WTC11 (cell line): ENCODE measurements around the gene NYAP1. TPM values are rescaled to one million over a fixed set of nuclear protein-coding genes. Genes with fewer than 3 reads are reported as not detected.

Source experiments
- ATAC-seq: fragments of 200-7000 bp; cut with Tn5 transposase; 2 replicates; pipeline ENCODE4 v1.10.0; 2021; ENCODE audit warnings: mild to moderate bottlenecking, moderate library complexity
- CTCF ChIA-PET: fragments of 300-600 bp; sonication (Branson Sonifier 250); formaldehyde crosslinking; loops from one replicate; lab custom pipeline; 2021; ENCODE audit warnings: antibody characterized with exemption; lab: Charles Lee
- POLR2A ChIA-PET: fragments of 350-600 bp; sonication (Branson Sonifier 250); formaldehyde crosslinking; loops from one replicate; lab custom pipeline; 2021; ENCODE audit warnings: antibody characterized with exemption; lab: Charles Lee
- DNase-seq: peaks from one replicate; pipeline ENCODE4 v3.0.0; 2021; ENCODE audit warnings: low spot score
- H3K27ac Mint-ChIP-seq: 2 replicates; pipeline ENCODE4 v1.8.0; 2021; ENCODE audit warnings: mixed read lengths
- H3K27me3 Mint-ChIP-seq: 2 replicates; pipeline ENCODE4 v1.8.0; 2021; ENCODE audit warnings: low read depth, mild to moderate bottlenecking, moderate library complexity, mixed read lengths
- H3K36me3 Mint-ChIP-seq: 2 replicates; pipeline ENCODE4 v1.8.0; 2021; ENCODE audit warnings: mixed read lengths
- H3K4me1 Mint-ChIP-seq: 2 replicates; pipeline ENCODE4 v1.8.0; 2022; ENCODE audit warnings: mixed read lengths
- H3K4me3 Mint-ChIP-seq: 2 replicates; pipeline ENCODE4 v1.8.0; 2021; ENCODE audit warnings: mild to moderate bottlenecking, moderate library complexity, mixed read lengths
- H3K9me3 Mint-ChIP-seq: 2 replicates; pipeline ENCODE4 v1.8.0; 2021; ENCODE audit warnings: mixed read lengths
- ELF4 ChIP-seq: sonication (generic); formaldehyde crosslinking; IDR thresholded peaks from 2 replicates; pipeline ENCODE4 v1.8.1; 2022; ENCODE audit warnings: low read depth, mild to moderate bottlenecking, moderate library complexity, missing genetic modification reagents
- NFE2L1 ChIP-seq: sonication (generic); formaldehyde crosslinking; IDR thresholded peaks from 2 replicates; pipeline ENCODE4 v1.8.1; 2023; ENCODE audit warnings: missing genetic modification reagents
- TP53 ChIP-seq: sonication (generic); formaldehyde crosslinking; IDR thresholded peaks from 2 replicates; pipeline ENCODE4 v1.8.1; 2023; ENCODE audit warnings: mild to moderate bottlenecking, missing genetic modification reagents
- total RNA-seq: library from RNA; stranded (reverse); gene quantifications from 3 replicates; pipeline ENCODE4 v1.2.3, GENCODE V29; 2021
- TF ChIP-seq, protein P1 (sequence below): sonication (generic); formaldehyde crosslinking; IDR thresholded peaks from 2 replicates; pipeline ENCODE4 v1.8.1; 2022; ENCODE audit warnings: low read depth, missing genetic modification reagents, borderline replicate concordance
- TF ChIP-seq, protein P2 (sequence below): sonication (generic); formaldehyde crosslinking; conservative IDR thresholded peaks from 2 replicates; pipeline ENCODE4 v1.8.1; 2023; ENCODE audit warnings: mild to moderate bottlenecking, low read depth, missing genetic modification reagents, moderate library complexity
- TF ChIP-seq, protein P3 (sequence below): fragments of 250-450 bp; sonication (Bioruptor Pico); IDR thresholded peaks from 2 replicates; pipeline ENCODE4 v1.9.0; 2021; ENCODE audit warnings: mild to moderate bottlenecking, borderline replicate concordance
- TF ChIP-seq, protein P4 (sequence below): sonication (generic); formaldehyde crosslinking; IDR thresholded peaks from 2 replicates; pipeline ENCODE4 v1.8.1; 2023; ENCODE audit warnings: mild to moderate bottlenecking, missing genetic modification reagents
- TF ChIP-seq, protein P5 (sequence below): sonication (generic); formaldehyde crosslinking; IDR thresholded peaks from 2 replicates; pipeline ENCODE4 v1.8.1; 2022; ENCODE audit warnings: missing genetic modification reagents, borderline replicate concordance
- TF ChIP-seq, protein P6 (sequence below): sonication (generic); formaldehyde crosslinking; IDR thresholded peaks from 2 replicates; pipeline ENCODE4 v1.8.0; 2022; ENCODE audit warnings: mild to moderate bottlenecking, missing genetic modification reagents
- TF ChIP-seq, protein P7 (sequence below): sonication (generic); formaldehyde crosslinking; IDR thresholded peaks from 2 replicates; pipeline ENCODE4 v1.8.0; 2022; ENCODE audit warnings: mild to moderate bottlenecking, missing genetic modification reagents
- TF ChIP-seq, protein P8 (sequence below): sonication (generic); formaldehyde crosslinking; IDR thresholded peaks from 2 replicates; pipeline ENCODE4 v1.8.1; 2022; ENCODE audit warnings: mild to moderate bottlenecking, moderate library complexity, missing genetic modification reagents
- TF ChIP-seq, protein P9 (sequence below): sonication (generic); formaldehyde crosslinking; IDR thresholded peaks from 2 replicates; pipeline ENCODE4 v1.8.0; 2023; ENCODE audit warnings: missing genetic modification reagents, mild to moderate bottlenecking, borderline replicate concordance

Gene NYAP1
- total RNA-seq, 1 experiment from 2014 or later, result 6.7 TPM

DNA sequence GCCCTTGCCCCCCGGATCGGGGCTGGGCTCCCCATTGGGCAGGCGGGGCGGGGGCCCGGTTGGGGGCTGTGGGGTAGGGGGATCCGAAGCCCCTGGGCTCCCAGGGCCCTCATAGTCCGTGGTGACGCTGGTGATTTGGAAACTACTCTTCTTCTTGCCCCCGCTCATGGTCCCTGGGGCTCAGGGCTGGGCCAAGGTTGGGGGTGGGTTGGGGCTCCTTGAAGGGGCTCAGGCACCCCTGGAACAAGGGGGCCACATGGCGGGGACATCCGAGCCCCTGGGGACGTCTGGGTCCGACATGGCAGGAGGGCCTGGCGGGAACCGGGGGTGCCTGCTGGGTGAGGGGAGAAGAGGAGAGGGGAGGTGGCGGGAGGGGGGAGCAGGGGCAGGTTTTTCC is 5.9 kb upstream of the NYAP1 start:
- H3K27me3 Mint-ChIP-seq, result no peaks in the 10 kb centered on the region
- H3K4me3 Mint-ChIP-seq, result peak overlapping the region; percentile 78
- ChIA-PET CTCF (interaction anchor here (0.7 to 7.3 kb wide), 16 partner anchors 8 to 214 kb away, joined by 3 to 82 read pairs (median 8); partner anchors contain the start of genes FBXO24 and LRCH4), POLR2A (interaction anchor here (0.6 to 1.9 kb wide), 3 partner anchors 49 to 1829 kb away, joined by 3 to 7 read pairs (median 3); partner anchors contain the start of genes AGFG2 and ZCWPW1)
- DNase-seq, result no peak
- peaks cover 22% of the 10 kb centered on the region for H3K4me1 Mint-ChIP-seq
- no peak overlapping the region for H3K27ac Mint-ChIP-seq
- no peaks in the 10 kb centered on the region for H3K36me3 Mint-ChIP-seq
- ATAC-seq, result no peak
- TF ChIP-seq, protein P1, sequence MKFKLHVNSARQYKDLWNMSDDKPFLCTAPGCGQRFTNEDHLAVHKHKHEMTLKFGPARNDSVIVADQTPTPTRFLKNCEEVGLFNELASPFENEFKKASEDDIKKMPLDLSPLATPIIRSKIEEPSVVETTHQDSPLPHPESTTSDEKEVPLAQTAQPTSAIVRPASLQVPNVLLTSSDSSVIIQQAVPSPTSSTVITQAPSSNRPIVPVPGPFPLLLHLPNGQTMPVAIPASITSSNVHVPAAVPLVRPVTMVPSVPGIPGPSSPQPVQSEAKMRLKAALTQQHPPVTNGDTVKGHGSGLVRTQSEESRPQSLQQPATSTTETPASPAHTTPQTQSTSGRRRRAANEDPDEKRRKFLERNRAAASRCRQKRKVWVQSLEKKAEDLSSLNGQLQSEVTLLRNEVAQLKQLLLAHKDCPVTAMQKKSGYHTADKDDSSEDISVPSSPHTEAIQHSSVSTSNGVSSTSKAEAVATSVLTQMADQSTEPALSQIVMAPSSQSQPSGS (CRISPR knock-in tag), result no peak
- no peaks in the 10 kb centered on the region for H3K9me3 Mint-ChIP-seq

DNA sequence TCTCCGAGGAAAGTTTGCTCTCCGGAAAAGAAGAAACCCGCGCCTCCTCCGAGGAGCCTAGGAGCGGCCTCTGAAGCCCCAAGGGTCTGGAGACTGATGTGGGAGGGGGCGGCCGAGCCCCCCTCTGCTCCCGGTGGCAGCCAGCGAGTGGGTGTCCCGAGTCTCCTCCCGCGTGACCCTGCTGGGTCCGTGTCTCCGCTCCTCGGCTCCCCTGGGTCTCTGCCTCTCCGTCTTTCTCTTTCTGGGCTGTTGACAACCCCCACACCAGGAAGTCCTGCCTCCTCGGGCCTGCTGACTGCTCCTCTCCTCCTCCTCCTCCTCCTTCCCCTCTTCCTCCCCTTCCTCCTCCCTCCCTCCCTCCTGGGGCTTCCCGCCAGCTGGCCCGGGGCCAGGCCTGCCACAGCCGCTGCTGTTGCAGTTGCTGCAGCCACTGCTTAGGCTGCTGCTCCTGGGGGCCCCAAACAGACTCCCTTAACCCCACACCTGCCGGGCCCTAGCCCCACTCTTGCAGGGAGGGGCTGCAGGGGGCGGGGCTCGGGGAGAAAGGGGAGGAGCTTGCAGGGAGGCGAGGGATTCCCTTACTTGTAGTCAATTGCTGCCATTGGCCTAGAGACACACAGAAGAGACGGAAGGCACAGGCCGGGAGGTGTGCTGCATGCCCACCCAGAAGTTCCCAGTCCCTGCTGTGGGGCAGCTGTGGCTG is 4.6 kb upstream of the NYAP1 start, which contains the start of gene TSC22D4:
TSS of gene TSC22D4 (minus strand) at position 257 of the 703 bp plus-strand sequence. CDS start 1,176 bp downstream, outside the sequence.
- ATAC-seq (peak; percentile 70), DNase-seq (peak; percentile 96)
- peak within 1 kb of the TSS; percentile 92 for H3K27ac Mint-ChIP-seq
- H3K4me3 Mint-ChIP-seq, result peak within 1 kb of the TSS; percentile 78
- ChIA-PET CTCF (interaction anchor here (0.6 to 7.3 kb wide), 24 partner anchors 9 to 307 kb away, joined by 3 to 82 read pairs (median 6); partner anchors contain the start of genes AGFG2, FBXO24, LRCH4 and POP7), POLR2A (interaction anchor here (0.5 to 1.9 kb wide), 8 partner anchors 10 to 348 kb away, joined by 3 to 7 read pairs (median 3); partner anchors contain the start of genes AGFG2, EPHB4 and ZCWPW1)
- H3K27me3 Mint-ChIP-seq, result no peaks in the 10 kb centered on the region
- H3K4me1 Mint-ChIP-seq, result peaks cover 20% of the 10 kb centered on the region
- no peaks in the 10 kb centered on the region for H3K9me3 Mint-ChIP-seq
- H3K36me3 Mint-ChIP-seq, result no peaks in the 10 kb centered on the region
- TF ChIP-seq, protein P2, sequence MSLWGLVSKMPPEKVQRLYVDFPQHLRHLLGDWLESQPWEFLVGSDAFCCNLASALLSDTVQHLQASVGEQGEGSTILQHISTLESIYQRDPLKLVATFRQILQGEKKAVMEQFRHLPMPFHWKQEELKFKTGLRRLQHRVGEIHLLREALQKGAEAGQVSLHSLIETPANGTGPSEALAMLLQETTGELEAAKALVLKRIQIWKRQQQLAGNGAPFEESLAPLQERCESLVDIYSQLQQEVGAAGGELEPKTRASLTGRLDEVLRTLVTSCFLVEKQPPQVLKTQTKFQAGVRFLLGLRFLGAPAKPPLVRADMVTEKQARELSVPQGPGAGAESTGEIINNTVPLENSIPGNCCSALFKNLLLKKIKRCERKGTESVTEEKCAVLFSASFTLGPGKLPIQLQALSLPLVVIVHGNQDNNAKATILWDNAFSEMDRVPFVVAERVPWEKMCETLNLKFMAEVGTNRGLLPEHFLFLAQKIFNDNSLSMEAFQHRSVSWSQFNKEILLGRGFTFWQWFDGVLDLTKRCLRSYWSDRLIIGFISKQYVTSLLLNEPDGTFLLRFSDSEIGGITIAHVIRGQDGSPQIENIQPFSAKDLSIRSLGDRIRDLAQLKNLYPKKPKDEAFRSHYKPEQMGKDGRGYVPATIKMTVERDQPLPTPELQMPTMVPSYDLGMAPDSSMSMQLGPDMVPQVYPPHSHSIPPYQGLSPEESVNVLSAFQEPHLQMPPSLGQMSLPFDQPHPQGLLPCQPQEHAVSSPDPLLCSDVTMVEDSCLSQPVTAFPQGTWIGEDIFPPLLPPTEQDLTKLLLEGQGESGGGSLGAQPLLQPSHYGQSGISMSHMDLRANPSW (CRISPR knock-in tag), result no peak
- TF ChIP-seq, protein P3, sequence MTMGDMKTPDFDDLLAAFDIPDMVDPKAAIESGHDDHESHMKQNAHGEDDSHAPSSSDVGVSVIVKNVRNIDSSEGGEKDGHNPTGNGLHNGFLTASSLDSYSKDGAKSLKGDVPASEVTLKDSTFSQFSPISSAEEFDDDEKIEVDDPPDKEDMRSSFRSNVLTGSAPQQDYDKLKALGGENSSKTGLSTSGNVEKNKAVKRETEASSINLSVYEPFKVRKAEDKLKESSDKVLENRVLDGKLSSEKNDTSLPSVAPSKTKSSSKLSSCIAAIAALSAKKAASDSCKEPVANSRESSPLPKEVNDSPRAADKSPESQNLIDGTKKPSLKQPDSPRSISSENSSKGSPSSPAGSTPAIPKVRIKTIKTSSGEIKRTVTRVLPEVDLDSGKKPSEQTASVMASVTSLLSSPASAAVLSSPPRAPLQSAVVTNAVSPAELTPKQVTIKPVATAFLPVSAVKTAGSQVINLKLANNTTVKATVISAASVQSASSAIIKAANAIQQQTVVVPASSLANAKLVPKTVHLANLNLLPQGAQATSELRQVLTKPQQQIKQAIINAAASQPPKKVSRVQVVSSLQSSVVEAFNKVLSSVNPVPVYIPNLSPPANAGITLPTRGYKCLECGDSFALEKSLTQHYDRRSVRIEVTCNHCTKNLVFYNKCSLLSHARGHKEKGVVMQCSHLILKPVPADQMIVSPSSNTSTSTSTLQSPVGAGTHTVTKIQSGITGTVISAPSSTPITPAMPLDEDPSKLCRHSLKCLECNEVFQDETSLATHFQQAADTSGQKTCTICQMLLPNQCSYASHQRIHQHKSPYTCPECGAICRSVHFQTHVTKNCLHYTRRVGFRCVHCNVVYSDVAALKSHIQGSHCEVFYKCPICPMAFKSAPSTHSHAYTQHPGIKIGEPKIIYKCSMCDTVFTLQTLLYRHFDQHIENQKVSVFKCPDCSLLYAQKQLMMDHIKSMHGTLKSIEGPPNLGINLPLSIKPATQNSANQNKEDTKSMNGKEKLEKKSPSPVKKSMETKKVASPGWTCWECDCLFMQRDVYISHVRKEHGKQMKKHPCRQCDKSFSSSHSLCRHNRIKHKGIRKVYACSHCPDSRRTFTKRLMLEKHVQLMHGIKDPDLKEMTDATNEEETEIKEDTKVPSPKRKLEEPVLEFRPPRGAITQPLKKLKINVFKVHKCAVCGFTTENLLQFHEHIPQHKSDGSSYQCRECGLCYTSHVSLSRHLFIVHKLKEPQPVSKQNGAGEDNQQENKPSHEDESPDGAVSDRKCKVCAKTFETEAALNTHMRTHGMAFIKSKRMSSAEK (CRISPR knock-in tag), result no peak
- TF ChIP-seq TP53 (CRISPR knock-in tag), result no peak
- TF ChIP-seq, protein P4, sequence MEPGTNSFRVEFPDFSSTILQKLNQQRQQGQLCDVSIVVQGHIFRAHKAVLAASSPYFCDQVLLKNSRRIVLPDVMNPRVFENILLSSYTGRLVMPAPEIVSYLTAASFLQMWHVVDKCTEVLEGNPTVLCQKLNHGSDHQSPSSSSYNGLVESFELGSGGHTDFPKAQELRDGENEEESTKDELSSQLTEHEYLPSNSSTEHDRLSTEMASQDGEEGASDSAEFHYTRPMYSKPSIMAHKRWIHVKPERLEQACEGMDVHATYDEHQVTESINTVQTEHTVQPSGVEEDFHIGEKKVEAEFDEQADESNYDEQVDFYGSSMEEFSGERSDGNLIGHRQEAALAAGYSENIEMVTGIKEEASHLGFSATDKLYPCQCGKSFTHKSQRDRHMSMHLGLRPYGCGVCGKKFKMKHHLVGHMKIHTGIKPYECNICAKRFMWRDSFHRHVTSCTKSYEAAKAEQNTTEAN (CRISPR knock-in tag), result 0 out of 2 replicates have a peak, but pooled peaks have one; percentile 35
- TF ChIP-seq, protein P5, sequence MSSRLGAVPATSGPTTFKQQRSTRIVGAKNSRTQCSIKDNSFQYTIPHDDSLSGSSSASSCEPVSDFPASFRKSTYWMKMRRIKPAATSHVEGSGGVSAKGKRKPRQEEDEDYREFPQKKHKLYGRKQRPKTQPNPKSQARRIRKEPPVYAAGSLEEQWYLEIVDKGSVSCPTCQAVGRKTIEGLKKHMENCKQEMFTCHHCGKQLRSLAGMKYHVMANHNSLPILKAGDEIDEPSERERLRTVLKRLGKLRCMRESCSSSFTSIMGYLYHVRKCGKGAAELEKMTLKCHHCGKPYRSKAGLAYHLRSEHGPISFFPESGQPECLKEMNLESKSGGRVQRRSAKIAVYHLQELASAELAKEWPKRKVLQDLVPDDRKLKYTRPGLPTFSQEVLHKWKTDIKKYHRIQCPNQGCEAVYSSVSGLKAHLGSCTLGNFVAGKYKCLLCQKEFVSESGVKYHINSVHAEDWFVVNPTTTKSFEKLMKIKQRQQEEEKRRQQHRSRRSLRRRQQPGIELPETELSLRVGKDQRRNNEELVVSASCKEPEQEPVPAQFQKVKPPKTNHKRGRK (CRISPR knock-in tag), result no peak
- TF ChIP-seq, protein P6, sequence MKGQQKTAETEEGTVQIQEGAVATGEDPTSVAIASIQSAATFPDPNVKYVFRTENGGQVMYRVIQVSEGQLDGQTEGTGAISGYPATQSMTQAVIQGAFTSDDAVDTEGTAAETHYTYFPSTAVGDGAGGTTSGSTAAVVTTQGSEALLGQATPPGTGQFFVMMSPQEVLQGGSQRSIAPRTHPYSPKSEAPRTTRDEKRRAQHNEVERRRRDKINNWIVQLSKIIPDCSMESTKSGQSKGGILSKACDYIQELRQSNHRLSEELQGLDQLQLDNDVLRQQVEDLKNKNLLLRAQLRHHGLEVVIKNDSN, result peak; percentile 42; the same call in 1 of the 2 replicates
- TF ChIP-seq, protein P7, sequence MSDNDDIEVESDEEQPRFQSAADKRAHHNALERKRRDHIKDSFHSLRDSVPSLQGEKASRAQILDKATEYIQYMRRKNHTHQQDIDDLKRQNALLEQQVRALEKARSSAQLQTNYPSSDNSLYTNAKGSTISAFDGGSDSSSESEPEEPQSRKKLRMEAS (CRISPR knock-in tag), result peak; percentile 59; the same call in 1 of the 2 replicates
- TF ChIP-seq, protein P8, sequence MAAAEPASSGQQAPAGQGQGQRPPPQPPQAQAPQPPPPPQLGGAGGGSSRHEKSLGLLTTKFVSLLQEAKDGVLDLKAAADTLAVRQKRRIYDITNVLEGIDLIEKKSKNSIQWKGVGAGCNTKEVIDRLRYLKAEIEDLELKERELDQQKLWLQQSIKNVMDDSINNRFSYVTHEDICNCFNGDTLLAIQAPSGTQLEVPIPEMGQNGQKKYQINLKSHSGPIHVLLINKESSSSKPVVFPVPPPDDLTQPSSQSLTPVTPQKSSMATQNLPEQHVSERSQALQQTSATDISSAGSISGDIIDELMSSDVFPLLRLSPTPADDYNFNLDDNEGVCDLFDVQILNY (CRISPR knock-in tag), result peak; percentile 98
- peak; percentile 61; the same call in 1 of the 2 replicates for TF ChIP-seq ELF4 (CRISPR knock-in tag)
- TF ChIP-seq, protein P9, sequence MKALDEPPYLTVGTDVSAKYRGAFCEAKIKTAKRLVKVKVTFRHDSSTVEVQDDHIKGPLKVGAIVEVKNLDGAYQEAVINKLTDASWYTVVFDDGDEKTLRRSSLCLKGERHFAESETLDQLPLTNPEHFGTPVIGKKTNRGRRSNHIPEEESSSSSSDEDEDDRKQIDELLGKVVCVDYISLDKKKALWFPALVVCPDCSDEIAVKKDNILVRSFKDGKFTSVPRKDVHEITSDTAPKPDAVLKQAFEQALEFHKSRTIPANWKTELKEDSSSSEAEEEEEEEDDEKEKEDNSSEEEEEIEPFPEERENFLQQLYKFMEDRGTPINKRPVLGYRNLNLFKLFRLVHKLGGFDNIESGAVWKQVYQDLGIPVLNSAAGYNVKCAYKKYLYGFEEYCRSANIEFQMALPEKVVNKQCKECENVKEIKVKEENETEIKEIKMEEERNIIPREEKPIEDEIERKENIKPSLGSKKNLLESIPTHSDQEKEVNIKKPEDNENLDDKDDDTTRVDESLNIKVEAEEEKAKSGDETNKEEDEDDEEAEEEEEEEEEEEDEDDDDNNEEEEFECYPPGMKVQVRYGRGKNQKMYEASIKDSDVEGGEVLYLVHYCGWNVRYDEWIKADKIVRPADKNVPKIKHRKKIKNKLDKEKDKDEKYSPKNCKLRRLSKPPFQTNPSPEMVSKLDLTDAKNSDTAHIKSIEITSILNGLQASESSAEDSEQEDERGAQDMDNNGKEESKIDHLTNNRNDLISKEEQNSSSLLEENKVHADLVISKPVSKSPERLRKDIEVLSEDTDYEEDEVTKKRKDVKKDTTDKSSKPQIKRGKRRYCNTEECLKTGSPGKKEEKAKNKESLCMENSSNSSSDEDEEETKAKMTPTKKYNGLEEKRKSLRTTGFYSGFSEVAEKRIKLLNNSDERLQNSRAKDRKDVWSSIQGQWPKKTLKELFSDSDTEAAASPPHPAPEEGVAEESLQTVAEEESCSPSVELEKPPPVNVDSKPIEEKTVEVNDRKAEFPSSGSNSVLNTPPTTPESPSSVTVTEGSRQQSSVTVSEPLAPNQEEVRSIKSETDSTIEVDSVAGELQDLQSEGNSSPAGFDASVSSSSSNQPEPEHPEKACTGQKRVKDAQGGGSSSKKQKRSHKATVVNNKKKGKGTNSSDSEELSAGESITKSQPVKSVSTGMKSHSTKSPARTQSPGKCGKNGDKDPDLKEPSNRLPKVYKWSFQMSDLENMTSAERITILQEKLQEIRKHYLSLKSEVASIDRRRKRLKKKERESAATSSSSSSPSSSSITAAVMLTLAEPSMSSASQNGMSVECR, result peak; percentile 32; the same call in 1 of the 2 replicates
- TF ChIP-seq NFE2L1 (CRISPR knock-in tag), result 0 out of 2 replicates have a peak, but pooled peaks have one; percentile 12
